Measurements from ENCODE around the gene FHOD1. TPM values are rescaled to one million over a fixed set of nuclear protein-coding genes. Genes with fewer than 3 reads are reported as not detected.

FHOD1 gene
- total and polyA plus RNA-seq, 2 of the 4 experiments (the other 2 are of a cell fraction): 13.8 to 64.0 TPM

DNA sequence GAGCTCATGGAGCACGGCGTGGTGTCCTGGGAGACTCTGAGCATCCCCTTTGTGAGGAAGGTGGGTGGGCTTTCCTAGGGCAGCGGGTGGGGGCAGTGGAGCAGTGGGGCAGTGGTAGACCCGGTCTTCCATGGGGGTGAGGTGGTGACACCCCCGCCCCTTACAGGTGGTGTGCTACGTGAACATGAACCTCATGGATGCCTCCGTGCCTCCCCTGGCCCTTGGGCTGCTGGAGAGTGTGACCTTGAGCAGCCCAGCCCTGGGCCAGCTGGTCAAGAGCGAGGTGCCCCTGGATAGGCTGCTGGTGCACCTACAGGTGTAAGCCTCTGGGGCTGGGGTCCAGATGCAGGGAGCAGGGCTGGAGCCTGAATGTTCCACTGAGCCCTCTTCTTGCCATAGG is 46.8 kb downstream of the FHOD1 start (continued):
- TF ChIP-seq MAFK (IDR thresholded peaks at IDR 0.05; ENCODE audit: low read depth, low read length) (no peak), BHLHE40 (IDR thresholded peaks at IDR 0.05; ENCODE audit: low read depth, low read length) (no peak), RAD21 (IDR thresholded peaks at IDR 0.05; ENCODE audit: low read length) (no peak)

- H4K91ac ChIP-seq (ENCODE audit: insufficient read depth, low read depth, low read length): no peak overlapping the region
- peaks cover 13% of the 10 kb centered on the region; the same call in 1 of the 2 replicates for H4K20me1 ChIP-seq (ENCODE audit: insufficient read depth, low read length)
- H3K14ac ChIP-seq (replicated peaks; ENCODE audit: low read depth, low read length): no peak overlapping the region
- POLR2A ChIA-PET (ENCODE audit: unreplicated experiment): no interaction called here
- no peak overlapping the region for H2AFZ ChIP-seq (replicated peaks; ENCODE audit: low read length, poor library complexity)
- H3K4me2 ChIP-seq (ENCODE audit: low read depth, low read length): no peak overlapping the region
- in situ Hi-C loops (cut with MboI; ENCODE audit: low sequenced_read_pairs): no loop called here
- intact Hi-C loops (cut with micrococcal nuclease): no loop called here
- no peak overlapping the region for H3K9ac ChIP-seq (ENCODE audit: low read depth, low read length)
- H3K23ac ChIP-seq (ENCODE audit: low read depth, low read length): no peak overlapping the region
- TF ChIP-seq ELK1 (IDR thresholded peaks at IDR 0.05; ENCODE audit: borderline replicate concordance, low read depth, low read length): no peak
- TF ChIP-seq RFX5 (IDR thresholded peaks at IDR 0.05; ENCODE audit: low read depth, low read length): no peak
- TF ChIP-seq, protein P1, sequence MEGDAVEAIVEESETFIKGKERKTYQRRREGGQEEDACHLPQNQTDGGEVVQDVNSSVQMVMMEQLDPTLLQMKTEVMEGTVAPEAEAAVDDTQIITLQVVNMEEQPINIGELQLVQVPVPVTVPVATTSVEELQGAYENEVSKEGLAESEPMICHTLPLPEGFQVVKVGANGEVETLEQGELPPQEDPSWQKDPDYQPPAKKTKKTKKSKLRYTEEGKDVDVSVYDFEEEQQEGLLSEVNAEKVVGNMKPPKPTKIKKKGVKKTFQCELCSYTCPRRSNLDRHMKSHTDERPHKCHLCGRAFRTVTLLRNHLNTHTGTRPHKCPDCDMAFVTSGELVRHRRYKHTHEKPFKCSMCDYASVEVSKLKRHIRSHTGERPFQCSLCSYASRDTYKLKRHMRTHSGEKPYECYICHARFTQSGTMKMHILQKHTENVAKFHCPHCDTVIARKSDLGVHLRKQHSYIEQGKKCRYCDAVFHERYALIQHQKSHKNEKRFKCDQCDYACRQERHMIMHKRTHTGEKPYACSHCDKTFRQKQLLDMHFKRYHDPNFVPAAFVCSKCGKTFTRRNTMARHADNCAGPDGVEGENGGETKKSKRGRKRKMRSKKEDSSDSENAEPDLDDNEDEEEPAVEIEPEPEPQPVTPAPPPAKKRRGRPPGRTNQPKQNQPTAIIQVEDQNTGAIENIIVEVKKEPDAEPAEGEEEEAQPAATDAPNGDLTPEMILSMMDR (conservative IDR thresholded peaks at IDR 0.05; ENCODE audit: low read depth, low read length): no peak
- TF ChIP-seq POLR2A (IDR thresholded peaks at IDR 0.05; ENCODE audit: low read depth, low read length): no peak
- no peak for TF ChIP-seq USF2 (IDR thresholded peaks at IDR 0.05; ENCODE audit: low read depth, low read length)
- no peak for DNase-seq
- H3K9me1 ChIP-seq (ENCODE audit: insufficient read depth, low read length): no peaks in the 10 kb centered on the region
- H2BK5ac ChIP-seq (ENCODE audit: low read depth, low read length, poor library complexity, severe bottlenecking): no peak overlapping the region
- CTCF ChIA-PET: no interaction called here
- peak overlapping the region; percentile 72 for H2AK9ac ChIP-seq (replicated peaks; ENCODE audit: low read depth, low read length, poor library complexity)
- no peak overlapping the region for H2AK5ac ChIP-seq (ENCODE audit: low read depth, low read length)
- H3K56ac ChIP-seq (ENCODE audit: extremely low read depth, insufficient read depth, low read length): no peak overlapping the region
- no peak overlapping the region for H2BK15ac ChIP-seq (ENCODE audit: low read depth, low read length)
- H3K4me1 ChIP-seq (ENCODE audit: control insufficient read depth, insufficient read depth, low read length): no peaks in the 10 kb centered on the region
- no peak for ATAC-seq (ENCODE audit: low read depth)
- WGBS, 2 experiments (ENCODE audit: extremely low coverage in 2 of 2, insufficient read length in 1 of 2): 83% methylated on average over 11 of the region's 22 CpGs; no CpG with 5 or more reads in 1 of the 2 experiments
- H4K5ac ChIP-seq (ENCODE audit: low read depth, low read length): no peak overlapping the region
- no peak overlapping the region for H2BK120ac ChIP-seq (ENCODE audit: low read depth, low read length)
- no peak overlapping the region for H3K27ac ChIP-seq (ENCODE audit: insufficient read depth, low read length)
- H3K18ac ChIP-seq (ENCODE audit: low read depth, low read length): no peak overlapping the region
- no peak overlapping the region for H2BK20ac ChIP-seq (ENCODE audit: low read depth, low read length)
- H3K36me3 ChIP-seq (ENCODE audit: control insufficient read depth, insufficient read depth, low read length): peaks cover 65% of the 10 kb centered on the region
- BruUV-seq (replicated peaks): no TSS peak
- H3K27me3 ChIP-seq (ENCODE audit: control insufficient read depth, insufficient read depth, low read length): no peaks in the 10 kb centered on the region
- H3K4me3 ChIP-seq (ENCODE audit: insufficient read depth, low read depth, low read length): no peak overlapping the region
- no peak overlapping the region for H4K8ac ChIP-seq (ENCODE audit: low read depth in 2 of 2, low read length in 2 of 2)
- dilution Hi-C loops (cut with HindIII; ENCODE audit: low sequenced_read_pairs, unreplicated experiment): no loop called here
- H3K79me1 ChIP-seq (ENCODE audit: low read depth in 1 of 2, low read length in 2 of 2): peaks cover 3 to 21% of the 10 kb centered on the region in 2 experiments; a peak in 3 of 4 replicates
- H3K9me3 ChIP-seq (ENCODE audit: control insufficient read depth, insufficient read depth, low read length): no peaks in the 10 kb centered on the region
- H3K4ac ChIP-seq (ENCODE audit: low read depth, low read length): no peak overlapping the region
Observed at GRCh38 chr16:67199808-67200198, 47.5 kb downstream of the FHOD1 start.
